ENCODE results near the gene ITSN1.

DNA sequence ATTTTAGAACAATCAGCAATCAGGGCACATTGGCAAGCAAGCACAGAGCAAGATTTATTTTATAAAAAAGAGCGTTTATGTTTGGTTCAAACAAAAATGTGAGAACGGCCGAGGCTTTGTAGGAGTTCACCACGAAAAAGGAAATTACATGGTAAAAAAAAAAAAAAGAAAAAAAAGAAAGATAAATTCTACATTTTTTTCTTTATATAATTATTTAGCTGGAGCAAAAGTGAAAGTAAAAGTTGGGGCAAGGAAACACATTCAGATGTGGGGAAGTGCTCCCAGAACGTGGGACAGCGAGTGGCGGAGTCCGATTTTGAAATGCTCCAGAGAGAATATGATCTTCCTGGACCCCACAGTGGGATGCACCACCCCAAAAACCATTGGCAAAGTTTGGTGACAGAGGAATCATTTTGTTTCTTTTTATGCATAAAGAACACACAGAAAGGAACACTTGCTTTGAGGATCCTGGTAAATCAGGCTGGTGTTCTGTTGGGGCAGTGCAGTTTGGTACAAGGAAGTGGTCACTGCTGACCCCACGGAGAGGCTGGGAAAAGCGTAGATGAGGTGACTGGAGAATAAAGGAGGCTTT, 289.6 kb downstream of the ITSN1 start:
- TF ChIP-seq, protein P1, sequence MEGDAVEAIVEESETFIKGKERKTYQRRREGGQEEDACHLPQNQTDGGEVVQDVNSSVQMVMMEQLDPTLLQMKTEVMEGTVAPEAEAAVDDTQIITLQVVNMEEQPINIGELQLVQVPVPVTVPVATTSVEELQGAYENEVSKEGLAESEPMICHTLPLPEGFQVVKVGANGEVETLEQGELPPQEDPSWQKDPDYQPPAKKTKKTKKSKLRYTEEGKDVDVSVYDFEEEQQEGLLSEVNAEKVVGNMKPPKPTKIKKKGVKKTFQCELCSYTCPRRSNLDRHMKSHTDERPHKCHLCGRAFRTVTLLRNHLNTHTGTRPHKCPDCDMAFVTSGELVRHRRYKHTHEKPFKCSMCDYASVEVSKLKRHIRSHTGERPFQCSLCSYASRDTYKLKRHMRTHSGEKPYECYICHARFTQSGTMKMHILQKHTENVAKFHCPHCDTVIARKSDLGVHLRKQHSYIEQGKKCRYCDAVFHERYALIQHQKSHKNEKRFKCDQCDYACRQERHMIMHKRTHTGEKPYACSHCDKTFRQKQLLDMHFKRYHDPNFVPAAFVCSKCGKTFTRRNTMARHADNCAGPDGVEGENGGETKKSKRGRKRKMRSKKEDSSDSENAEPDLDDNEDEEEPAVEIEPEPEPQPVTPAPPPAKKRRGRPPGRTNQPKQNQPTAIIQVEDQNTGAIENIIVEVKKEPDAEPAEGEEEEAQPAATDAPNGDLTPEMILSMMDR (IDR thresholded peaks at IDR 0.05) = no peak
- TF ChIP-seq POLR2A (IDR thresholded peaks at IDR 0.05) = no peak
